SK-N-SH (cell line): ENCODE results near the gene A1BG. TPM values are rescaled to one million over a fixed set of nuclear protein-coding genes. Genes with fewer than 3 reads are reported as not detected.

Source experiments
- CTCF ChIA-PET: fragments of 300-600, 350-600 bp; formaldehyde crosslinking; extraction: SDS; loops from one replicate; lab custom pipeline; 2021; lab: Yijun Ruan, JAX
- POLR2A ChIA-PET: fragments of 350-600 bp; sonication (Branson Sonifier 250); formaldehyde crosslinking; extraction: SDS; loops from one replicate; lab custom pipeline; 2020; ENCODE audit warnings: antibody characterized with exemption, inconsistent platforms; lab: Yijun Ruan, JAX
- DNase-seq: peaks from one replicate; pipeline ENCODE4 v3.0.0; 2012
- H2AFZ ChIP-seq: fragments of 200-600 bp; sonication (generic); 2 replicates; pipeline ENCODE4 v1.8.1; 2016; ENCODE audit warnings: antibody characterized with exemption, mild to moderate bottlenecking, low read depth
- H3F3A ChIP-seq: fragments of 200-600 bp; sonication (generic); replicated peaks from 2 replicates; pipeline ENCODE3; 2016; ENCODE audit warnings: antibody characterized with exemption, mild to moderate bottlenecking; ENCODE audit not compliant: insufficient read depth
- H3K27ac ChIP-seq, 2 experiments: fragments of 200-500 bp in 1 of 2; fragments of 200-600 bp in 1 of 2; sonication (Bioruptor generic) in 1 of 2; sonication (generic), shearing (Covaris generic) in 1 of 2; 2 replicates each; pipeline versions ENCODE4 v1.5.1 to v1.6.1; 2014 to 2016; ENCODE audit warnings: low read depth in 2 of 2, inconsistent platforms in 1 of 2, low read length in 1 of 2, mild to moderate bottlenecking in 1 of 2, mixed read lengths in 1 of 2
- H3K27me3 ChIP-seq: fragments of 200-600 bp; sonication (generic), shearing (Covaris generic); 2 replicates; pipeline ENCODE4 v1.6.1; 2016; ENCODE audit warnings: mixed run types; ENCODE audit not compliant: insufficient read depth
- H3K36me3 ChIP-seq, 2 experiments: fragments of 200-500 bp in 1 of 2; fragments of 200-600 bp in 1 of 2; sonication (Bioruptor generic) in 1 of 2; sonication (generic) in 1 of 2; replicated peaks in 1 of 2; 2 replicates each; pipeline versions ENCODE3 to v1.5.1; 2014 to 2016; ENCODE audit warnings: low read length in 1 of 2, mild to moderate bottlenecking in 1 of 2; ENCODE audit not compliant: insufficient read depth in 2 of 2, control insufficient read depth in 1 of 2
- H3K4me1 ChIP-seq, 2 experiments: fragments of 200-500 bp in 1 of 2; fragments of 200-600 bp in 1 of 2; sonication (Bioruptor generic) in 1 of 2; sonication (generic), shearing (Covaris generic) in 1 of 2; 2 replicates each; pipeline versions ENCODE4 v1.5.1 to v1.6.1; 2014 to 2016; ENCODE audit warnings: low read depth in 1 of 2, low read length in 1 of 2, mixed run types in 1 of 2; ENCODE audit not compliant: insufficient read depth in 2 of 2, control insufficient read depth in 1 of 2
- H3K4me2 ChIP-seq: fragments of 200-600 bp; sonication (generic), shearing (Covaris generic); 2 replicates; pipeline ENCODE4 v1.6.1; 2017; ENCODE audit warnings: mixed run types
- H3K4me3 ChIP-seq, 2 experiments: fragments of 200-500 bp in 1 of 2; fragments of 200-600 bp in 1 of 2; sonication (Bioruptor generic) in 1 of 2; sonication (generic), shearing (Covaris generic) in 1 of 2; 2 replicates each; pipeline versions ENCODE4 v1.5.1 to v1.8.1; 2014 to 2016; ENCODE audit warnings: low read depth in 2 of 2, inconsistent platforms in 1 of 2, low read length in 1 of 2, mild to moderate bottlenecking in 1 of 2, mixed read lengths in 1 of 2, moderate library complexity in 1 of 2
- H3K79me2 ChIP-seq: fragments of 200-600 bp; sonication (generic); 2 replicates; pipeline ENCODE4 v1.8.1; 2017; ENCODE audit warnings: mild to moderate bottlenecking; ENCODE audit not compliant: insufficient read depth
- H3K9ac ChIP-seq: fragments of 200-600 bp; sonication (generic); 2 replicates; pipeline ENCODE4 v1.6.1; 2017; ENCODE audit warnings: mixed run types
- H3K9me2 ChIP-seq: fragments of 200-600 bp; sonication (generic); 2 replicates; pipeline ENCODE4 v1.6.1; 2017; ENCODE audit warnings: mixed run types
- H3K9me3 ChIP-seq: fragments of 200-600 bp; sonication (generic); 2 replicates; pipeline ENCODE4 v1.6.1; 2017; ENCODE audit warnings: mixed run types, mild to moderate bottlenecking, moderate library complexity
- H4K20me1 ChIP-seq: fragments of 200-600 bp; sonication (generic); 2 replicates; pipeline ENCODE4 v1.6.1; 2017; ENCODE audit warnings: mild to moderate bottlenecking, mixed run types; ENCODE audit not compliant: insufficient read depth
- CHD2 ChIP-seq: fragments of 150-350 bp; IDR thresholded peaks from 2 replicates; pipeline ENCODE4 v1.6.1; 2018; ENCODE audit warnings: low read length; ENCODE audit not compliant: partially characterized antibody
- FOSL2 ChIP-seq: IDR thresholded peaks from 2 replicates; pipeline ENCODE4 v1.4.0; 2012; ENCODE audit warnings: low read depth, mild to moderate bottlenecking, moderate library complexity, borderline replicate concordance
- FOXM1 ChIP-seq: IDR thresholded peaks from 2 replicates; pipeline ENCODE4 v1.4.0; 2012; ENCODE audit warnings: low read depth, mild to moderate bottlenecking
- GATA2 ChIP-seq: sonication (generic); formaldehyde crosslinking; IDR thresholded peaks from 2 replicates; pipeline ENCODE4 v1.5.0; 2020; ENCODE audit warnings: mild to moderate bottlenecking, missing genetic modification reagents
- IRF3 ChIP-seq: fragments of 150-350 bp; IDR thresholded peaks from 2 replicates; pipeline ENCODE4 v1.6.1; 2016; ENCODE audit warnings: mild to moderate bottlenecking, low read depth, low read length
- MEF2A ChIP-seq: IDR thresholded peaks from 2 replicates; pipeline ENCODE4 v1.4.0; 2012; ENCODE audit warnings: low read depth, borderline replicate concordance
- NRF1 ChIP-seq: IDR thresholded peaks from 2 replicates; pipeline ENCODE4 v1.6.1; 2012; ENCODE audit warnings: low read depth, mild to moderate bottlenecking, low read length
- PBX3 ChIP-seq: IDR thresholded peaks from 2 replicates; pipeline ENCODE4; 2012
- POLR2AphosphoS5 ChIP-seq: IDR thresholded peaks from 2 replicates; pipeline ENCODE4 v1.6.1; 2012; ENCODE audit warnings: low read depth, low read length
- RCOR1 ChIP-seq: fragments of 150-350 bp; IDR thresholded peaks from 2 replicates; pipeline ENCODE4 v1.6.1; 2017; ENCODE audit warnings: antibody characterized with exemption, low read length
- SMC3 ChIP-seq: IDR thresholded peaks from 2 replicates; pipeline ENCODE4 v1.6.1; 2012; ENCODE audit warnings: low read depth, low read length, improper control_type of control experiment
- TAF1 ChIP-seq: IDR thresholded peaks from 2 replicates; pipeline ENCODE4 v1.6.1; 2012; ENCODE audit warnings: low read depth, mild to moderate bottlenecking, low read length, moderate library complexity, borderline replicate concordance
- TCF12 ChIP-seq: IDR thresholded peaks from 2 replicates; pipeline ENCODE4 v1.4.0; 2012
- TEAD4 ChIP-seq: IDR thresholded peaks from 2 replicates; pipeline ENCODE4 v1.4.0; 2012; ENCODE audit warnings: mild to moderate bottlenecking, borderline replicate concordance; ENCODE audit not compliant: insufficient read depth
- WGBS: methylation state at CpG from one replicate; pipeline ENCODE4 v1.1.6; 2017; ENCODE audit warnings: low lambda C conversion rate; 5-methylcytosine and 5-hydroxymethylcytosine counted together
- polyA plus RNA-seq, 3 experiments: library from polyadenylated mRNA; depleted of rRNA; stranded (reverse); fragments of >200 nt; gene quantifications; 2 replicates each; pipeline ENCODE4 v1.2.3, GENCODE V29; 2012
- TF ChIP-seq, protein P1 (sequence below): fragments of 200-600 bp; sonication (generic); IDR thresholded peaks from 2 replicates; pipeline ENCODE4 v1.6.1; 2017; ENCODE audit warnings: antibody characterized with exemption, mild to moderate bottlenecking, moderate library complexity

Gene A1BG
- polyA plus RNA-seq, 1 of the 3 experiments (the other 2 are of a cell fraction): 62.6 TPM

- Histone ChIP-seq H3F3A (peaks cover 14% of the 10 kb centered on the region), H3K9ac (no peak overlapping the region), H3K79me2 (peaks cover 28% of the 10 kb centered on the region), H3K4me1 (peaks cover 0 to 16% of the 10 kb centered on the region in 2 experiments; a peak in 2 of 4 replicates), H3K27me3 (no peaks in the 10 kb centered on the region), H3K27ac (no peak overlapping the region; a peak in 1 of 4 replicates), H4K20me1 (no peaks in the 10 kb centered on the region), H3K9me3 (no peaks in the 10 kb centered on the region), H3K9me2 (no peaks in the 10 kb centered on the region), H3K4me2 (no peak overlapping the region), H2AFZ (no peak overlapping the region), H3K4me3 (no peak overlapping the region), H3K36me3 (peaks cover 51 to 57% of the 10 kb centered on the region in 2 experiments)
- TF ChIP-seq TCF12: no peak
- TF ChIP-seq CHD2: no peak
- no peak for TF ChIP-seq FOXM1
- 97% methylated on average over 4 of the region's 4 CpGs for WGBS
- no peak for DNase-seq
- POLR2A ChIA-PET: no interaction called here
- CTCF ChIA-PET: interaction anchor here (1.0 kb wide), 1 partner anchor 19 kb away, joined by 3 read pairs; the partner anchor contains the start of gene ZSCAN22
These were observed 45.6 kb downstream of the A1BG start for GRCh38 chr19:58307736-58308135.

DNA sequence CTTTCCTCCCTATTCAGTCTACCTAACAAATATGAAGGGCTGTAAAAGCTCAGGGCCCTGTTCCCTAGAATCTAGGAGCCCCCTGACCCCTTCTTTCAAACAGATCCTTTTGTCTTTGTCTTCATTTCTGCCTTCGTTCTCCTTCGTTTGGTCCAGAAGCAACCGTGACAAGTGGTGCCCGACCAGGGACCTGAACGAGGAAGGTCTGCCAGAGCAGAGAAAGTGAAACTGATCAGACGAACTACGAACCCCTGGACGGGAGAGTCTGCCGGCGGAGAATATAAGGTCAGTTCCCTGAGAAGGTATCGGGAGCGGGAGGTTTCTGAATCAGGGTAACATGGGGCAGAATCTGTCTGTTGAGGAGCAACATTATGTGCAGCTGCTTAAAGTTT lies 47.4 kb downstream of the A1BG start:
- ChIA-PET CTCF (no interaction called here), POLR2A (interaction anchor here (1.0 to 2.2 kb wide), 2 partner anchors 16 to 21 kb away, joined by 3 to 12 read pairs; partner anchors contain the start of gene ZSCAN22)
- Histone ChIP-seq H3K9me2 (no peaks in the 10 kb centered on the region), H3K79me2 (peaks cover 37% of the 10 kb centered on the region), H2AFZ (no peak overlapping the region), H3K9ac (peak overlapping the region; percentile 80), H3K27me3 (no peaks in the 10 kb centered on the region), H3K9me3 (no peaks in the 10 kb centered on the region), H3K4me2 (peak overlapping the region; percentile 90), H3K36me3 (peaks cover 50 to 51% of the 10 kb centered on the region in 2 experiments), H3K4me3 (peak overlapping the region; percentile 79 to 97), H3K4me1 (peaks cover 0 to 16% of the 10 kb centered on the region in 2 experiments; a peak in 2 of 4 replicates), H3K27ac (peak overlapping the region; percentile 72 to 73), H3F3A (peaks cover 21% of the 10 kb centered on the region), H4K20me1 (no peaks in the 10 kb centered on the region)
- TF ChIP-seq POLR2AphosphoS5 (no peak), TEAD4 (no peak), MEF2A (no peak), TAF1 (no peak)
- DNase-seq: peak; percentile 38
- WGBS: 13% methylated on average over 12 of the region's 12 CpGs

GRCh38 chr19:58305065-58305931 lies 48.0 kb downstream of the A1BG start, which contains the start of gene ERVK3-1:
ERVK3-1 (plus strand) TSS chr19:58305377; CDS start chr19:58312169, 6,792 bp downstream.
- H3K79me2 ChIP-seq: peaks cover 37% of the 10 kb centered on the region
- H3K36me3 ChIP-seq: peaks cover 51 to 56% of the 10 kb centered on the region in 2 experiments
- CTCF ChIA-PET: no interaction called here
- no peak for TF ChIP-seq IRF3
- no peak for TF ChIP-seq MEF2A
- TF ChIP-seq POLR2AphosphoS5: peak; percentile 92
- no peak for TF ChIP-seq PBX3
- peak; percentile 34; the same call in 1 of the 2 replicates for TF ChIP-seq RCOR1
- TF ChIP-seq GATA2 (CRISPR knock-in tag): no peak
- TF ChIP-seq TAF1: peak; percentile 72; the same call in 1 of the 2 replicates
- peak; percentile 93 for TF ChIP-seq CHD2
- peak; percentile 72 for TF ChIP-seq NRF1
- TF ChIP-seq TEAD4: no peak
- no peak for TF ChIP-seq TCF12
- TF ChIP-seq SMC3: no peak
- TF ChIP-seq FOSL2: no peak
- TF ChIP-seq, protein P1, sequence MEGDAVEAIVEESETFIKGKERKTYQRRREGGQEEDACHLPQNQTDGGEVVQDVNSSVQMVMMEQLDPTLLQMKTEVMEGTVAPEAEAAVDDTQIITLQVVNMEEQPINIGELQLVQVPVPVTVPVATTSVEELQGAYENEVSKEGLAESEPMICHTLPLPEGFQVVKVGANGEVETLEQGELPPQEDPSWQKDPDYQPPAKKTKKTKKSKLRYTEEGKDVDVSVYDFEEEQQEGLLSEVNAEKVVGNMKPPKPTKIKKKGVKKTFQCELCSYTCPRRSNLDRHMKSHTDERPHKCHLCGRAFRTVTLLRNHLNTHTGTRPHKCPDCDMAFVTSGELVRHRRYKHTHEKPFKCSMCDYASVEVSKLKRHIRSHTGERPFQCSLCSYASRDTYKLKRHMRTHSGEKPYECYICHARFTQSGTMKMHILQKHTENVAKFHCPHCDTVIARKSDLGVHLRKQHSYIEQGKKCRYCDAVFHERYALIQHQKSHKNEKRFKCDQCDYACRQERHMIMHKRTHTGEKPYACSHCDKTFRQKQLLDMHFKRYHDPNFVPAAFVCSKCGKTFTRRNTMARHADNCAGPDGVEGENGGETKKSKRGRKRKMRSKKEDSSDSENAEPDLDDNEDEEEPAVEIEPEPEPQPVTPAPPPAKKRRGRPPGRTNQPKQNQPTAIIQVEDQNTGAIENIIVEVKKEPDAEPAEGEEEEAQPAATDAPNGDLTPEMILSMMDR: no peak

More at GRCh38 chr19:58305065-58305931, 48.0 kb downstream of the A1BG start, which contains the start of gene ERVK3-1:
- H3K27me3 ChIP-seq: no peaks in the 10 kb centered on the region
- POLR2A ChIA-PET: interaction anchor here (0.6 to 2.2 kb wide), 2 partner anchors 12 to 21 kb away, joined by 6 to 12 read pairs; partner anchors contain the start of gene ZSCAN22
- peak within 1 kb of the TSS; percentile 73 to 86 for H3K27ac ChIP-seq
- peak within 1 kb of the TSS; percentile 85; the same call in 1 of the 2 replicates for H2AFZ ChIP-seq
- H3K4me3 ChIP-seq: peak within 1 kb of the TSS; percentile 79 to 97
- H3F3A ChIP-seq: peaks cover 21% of the 10 kb centered on the region
- peak within 1 kb of the TSS; percentile 80 for H3K9ac ChIP-seq
- no peaks in the 10 kb centered on the region for H3K9me2 ChIP-seq
- peak within 1 kb of the TSS; percentile 90 for H3K4me2 ChIP-seq
- H4K20me1 ChIP-seq: no peaks in the 10 kb centered on the region
- peak; percentile 94 for DNase-seq
- H3K9me3 ChIP-seq: no peaks in the 10 kb centered on the region
- under 1% methylated on average over 48 of the region's 55 CpGs for WGBS
- H3K4me1 ChIP-seq: peaks cover 0 to 16% of the 10 kb centered on the region in 2 experiments; a peak in 2 of 4 replicates
